Bronchial epithelial cell (primary cell): ENCODE measurements around the gene CD52. TPM values are rescaled to one million over a fixed set of nuclear protein-coding genes. Genes with fewer than 3 reads are reported as not detected.
"Not testable (repeated sequence)": the region's sequence is repeated elsewhere in the genome, so short reads cannot be mapped to it uniquely, and the experiment has no call there.

Experiments used
- DNase-seq: peaks from one replicate; pipeline ENCODE4 v3.0.0-alpha.2; 2010; ENCODE audit warnings: low read depth
- FAIRE-seq: peaks from 2 replicates; lab custom pipeline; 2011; peaks lifted over from hg19 to GRCh38; lab: Jason Lieb, UNC
- H3K27me3 ChIP-seq: 2 replicates; pipeline ENCODE4 v1.5.1; 2011; ENCODE audit warnings: low read length; ENCODE audit not compliant: control insufficient read depth, insufficient read depth
- H3K36me3 ChIP-seq: 2 replicates; pipeline ENCODE4 v1.5.1; 2011; ENCODE audit warnings: low read length; ENCODE audit not compliant: control insufficient read depth, insufficient read depth
- H3K4me3 ChIP-seq: 2 replicates; pipeline ENCODE4 v1.5.1; 2011; ENCODE audit warnings: mild to moderate bottlenecking, low read depth, low read length, control low read depth
- total RNA-seq: library from RNA; depleted of rRNA; stranded (reverse); fragments of >200 nt; gene quantifications from 2 replicates; pipeline ENCODE4 v1.2.1, GENCODE V29; 2014
- TF ChIP-seq, protein P1 (sequence below): IDR thresholded peaks from 2 replicates; pipeline ENCODE4 v1.5.1; 2011; ENCODE audit warnings: mild to moderate bottlenecking, moderate library complexity, low read length, control low read depth, inconsistent platforms; ENCODE audit not compliant: insufficient read depth, severe bottlenecking

Gene CD52
- total RNA-seq, 1 donor from 2014 or later = not detected

DNA sequence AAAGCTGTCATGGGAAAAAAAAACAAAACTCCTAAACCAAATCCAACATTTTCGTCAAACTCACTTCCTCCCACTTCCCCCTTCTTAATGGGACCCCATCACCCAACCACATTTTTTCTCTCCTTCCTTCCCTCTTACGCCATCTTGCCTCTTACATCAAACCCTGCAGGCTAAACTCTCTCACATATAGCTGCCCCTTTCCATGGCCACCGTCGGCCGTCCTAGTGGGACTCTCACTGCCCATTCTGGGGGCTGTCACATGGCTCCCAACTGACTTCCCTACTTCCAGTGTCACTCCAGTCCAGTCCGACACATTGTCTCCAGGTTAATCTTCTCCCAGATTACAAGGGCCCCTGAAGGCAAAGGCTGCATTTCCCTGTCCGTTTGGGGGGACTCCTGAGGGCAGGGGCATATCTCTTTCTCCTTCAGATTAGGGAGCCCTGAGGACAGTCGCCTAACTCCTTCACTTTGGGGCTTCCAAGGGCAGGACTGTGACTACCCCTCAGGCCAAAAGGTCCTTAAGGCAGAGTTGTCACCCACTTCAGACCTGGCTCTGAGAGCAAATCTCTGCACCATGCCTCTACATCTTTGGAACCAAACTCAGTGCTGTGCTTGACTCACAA, 12.0 kb upstream of the CD52 start:
- no peaks in the 10 kb centered on the region for H3K27me3 ChIP-seq
- peak overlapping the region; percentile 69 for H3K4me3 ChIP-seq
- no peak for DNase-seq
- no peak for FAIRE-seq
- TF ChIP-seq, protein P1, sequence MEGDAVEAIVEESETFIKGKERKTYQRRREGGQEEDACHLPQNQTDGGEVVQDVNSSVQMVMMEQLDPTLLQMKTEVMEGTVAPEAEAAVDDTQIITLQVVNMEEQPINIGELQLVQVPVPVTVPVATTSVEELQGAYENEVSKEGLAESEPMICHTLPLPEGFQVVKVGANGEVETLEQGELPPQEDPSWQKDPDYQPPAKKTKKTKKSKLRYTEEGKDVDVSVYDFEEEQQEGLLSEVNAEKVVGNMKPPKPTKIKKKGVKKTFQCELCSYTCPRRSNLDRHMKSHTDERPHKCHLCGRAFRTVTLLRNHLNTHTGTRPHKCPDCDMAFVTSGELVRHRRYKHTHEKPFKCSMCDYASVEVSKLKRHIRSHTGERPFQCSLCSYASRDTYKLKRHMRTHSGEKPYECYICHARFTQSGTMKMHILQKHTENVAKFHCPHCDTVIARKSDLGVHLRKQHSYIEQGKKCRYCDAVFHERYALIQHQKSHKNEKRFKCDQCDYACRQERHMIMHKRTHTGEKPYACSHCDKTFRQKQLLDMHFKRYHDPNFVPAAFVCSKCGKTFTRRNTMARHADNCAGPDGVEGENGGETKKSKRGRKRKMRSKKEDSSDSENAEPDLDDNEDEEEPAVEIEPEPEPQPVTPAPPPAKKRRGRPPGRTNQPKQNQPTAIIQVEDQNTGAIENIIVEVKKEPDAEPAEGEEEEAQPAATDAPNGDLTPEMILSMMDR = no peak
- no peaks in the 10 kb centered on the region for H3K36me3 ChIP-seq

DNA sequence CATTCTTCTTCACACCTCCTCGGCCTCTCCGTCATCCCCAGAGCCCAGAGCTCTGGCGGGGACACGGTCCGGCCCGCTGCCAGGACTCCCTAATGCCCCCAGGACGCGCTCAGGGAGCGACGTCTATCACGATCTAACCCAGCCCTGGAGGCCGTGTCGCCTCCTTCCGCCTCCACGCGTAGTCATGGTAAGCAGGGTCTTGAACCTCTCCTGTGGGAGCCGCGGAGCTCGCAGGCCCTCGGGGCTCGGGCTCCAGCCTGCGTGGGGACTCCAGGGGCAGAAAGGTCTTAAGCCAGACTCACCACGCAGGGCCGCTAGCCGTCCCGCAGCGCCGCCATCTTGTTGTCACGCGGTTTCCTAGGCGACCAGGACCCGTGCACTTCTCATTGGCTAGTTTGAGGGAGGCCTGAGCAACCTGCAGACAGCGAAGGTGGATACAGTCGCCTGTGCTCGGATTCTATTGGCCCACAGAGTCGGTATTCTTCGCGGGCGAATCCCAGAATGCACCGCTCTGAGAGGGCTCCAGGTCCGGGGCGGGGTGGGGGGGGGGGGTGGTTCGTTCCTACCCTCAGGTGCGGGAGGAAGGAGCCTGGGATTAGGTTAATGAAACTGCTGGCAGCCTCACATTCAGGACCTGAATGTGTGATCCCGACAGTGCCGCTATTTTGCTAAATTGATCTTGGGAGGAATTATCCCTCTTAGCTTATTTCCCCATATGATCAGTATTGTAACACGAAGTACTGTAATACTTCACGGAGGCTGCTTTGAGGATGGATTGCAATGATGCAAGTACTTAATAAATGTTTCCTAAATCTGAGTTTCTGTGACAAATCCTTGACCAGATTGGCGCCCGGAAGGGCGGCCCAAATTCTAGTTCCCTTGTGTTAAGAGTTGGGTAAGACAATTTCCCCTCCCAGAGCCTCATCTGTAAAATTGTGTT, 11.2 kb upstream of the CD52 start, which contains the start of gene UBXN11:
Gene UBXN11 (minus strand): TSS at position 347 of the 940 bp plus-strand sequence. CDS start 3,753 bp downstream, outside the sequence.
- DNase-seq (peak; percentile 95), FAIRE-seq (no peak)

DNA sequence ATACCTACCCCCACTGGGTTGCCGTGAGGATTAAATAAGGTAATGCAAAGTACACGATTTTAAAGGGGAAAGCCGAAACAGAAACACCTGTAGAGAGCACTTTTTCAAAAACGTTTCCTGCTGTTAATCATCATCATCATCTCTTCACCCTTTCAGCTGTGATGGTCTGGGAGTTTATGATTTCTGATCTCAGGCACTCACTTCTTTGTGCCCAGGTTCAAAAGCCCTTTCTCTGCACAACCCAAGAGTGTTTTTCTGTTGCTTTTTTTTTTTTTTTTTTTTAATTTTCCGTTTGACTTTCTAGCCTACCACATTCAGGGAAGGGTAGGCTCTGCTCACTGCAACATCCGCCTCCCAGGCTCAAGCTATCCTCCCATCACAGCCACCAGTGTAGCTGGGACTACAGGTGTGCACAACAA, 10.4 kb upstream of the CD52 start:
- no peaks in the 10 kb centered on the region for H3K27me3 ChIP-seq
- DNase-seq (no peak), FAIRE-seq (no peak)
- TF ChIP-seq, protein P1 = no peak
- no peak overlapping the region for H3K4me3 ChIP-seq
- no peaks in the 10 kb centered on the region for H3K36me3 ChIP-seq

More for the DNA sequence above, 11.2 kb upstream of the CD52 start, which contains the start of gene UBXN11:
- no peaks in the 10 kb centered on the region for H3K36me3 ChIP-seq
- TF ChIP-seq, protein P1 = peak; percentile 8
- peak within 1 kb of the TSS; percentile 69 for H3K4me3 ChIP-seq
- no peaks in the 10 kb centered on the region for H3K27me3 ChIP-seq

DNA sequence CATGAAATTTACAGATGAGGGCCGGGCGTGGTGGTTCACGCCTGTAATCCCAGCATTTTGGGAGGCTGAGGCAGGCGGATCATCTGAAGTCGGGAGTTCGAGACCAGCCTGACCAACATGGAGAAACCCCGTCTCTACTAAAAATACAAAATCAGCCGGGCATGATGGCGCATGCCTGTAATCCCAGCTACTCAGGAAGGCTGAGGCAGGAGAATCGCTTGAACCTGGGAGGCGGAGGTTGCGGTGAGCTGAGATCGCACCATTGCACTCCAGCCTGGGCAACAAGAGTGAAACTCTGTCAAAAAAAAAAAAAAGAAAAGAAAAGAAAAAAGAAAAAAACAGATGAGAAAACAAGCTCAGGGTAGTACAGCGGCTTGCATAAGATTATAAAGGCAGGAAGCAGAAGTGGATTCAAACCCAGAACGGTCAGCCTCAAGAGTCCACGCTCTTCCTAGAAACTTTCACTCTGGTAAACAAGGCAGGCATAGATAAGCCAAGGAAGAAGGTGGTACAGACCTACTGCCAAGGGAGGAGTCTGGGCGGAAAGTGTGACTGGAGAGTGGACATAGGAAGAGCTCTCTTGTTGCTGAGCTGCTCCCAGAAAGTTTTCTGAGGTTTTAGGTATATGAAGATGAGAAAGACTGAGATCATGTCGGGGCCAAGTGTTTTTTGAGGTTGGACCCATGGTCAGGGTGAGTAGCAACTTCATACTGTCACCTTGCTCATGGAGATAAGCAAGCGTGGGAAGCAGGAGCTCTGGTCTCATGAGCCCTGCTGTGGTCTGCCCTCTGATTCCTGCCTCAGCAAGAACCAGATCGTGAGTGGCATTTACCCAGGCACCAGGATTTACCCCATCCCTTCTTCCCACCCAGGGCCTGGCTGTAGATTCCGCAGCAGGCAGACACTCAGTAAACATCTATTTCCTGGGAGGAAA, 9.5 kb upstream of the CD52 start:
- FAIRE-seq, H3K4me3 ChIP-seq, H3K27me3 ChIP-seq, DNase-seq, H3K36me3 ChIP-seq: not testable (repeated sequence)

DNA sequence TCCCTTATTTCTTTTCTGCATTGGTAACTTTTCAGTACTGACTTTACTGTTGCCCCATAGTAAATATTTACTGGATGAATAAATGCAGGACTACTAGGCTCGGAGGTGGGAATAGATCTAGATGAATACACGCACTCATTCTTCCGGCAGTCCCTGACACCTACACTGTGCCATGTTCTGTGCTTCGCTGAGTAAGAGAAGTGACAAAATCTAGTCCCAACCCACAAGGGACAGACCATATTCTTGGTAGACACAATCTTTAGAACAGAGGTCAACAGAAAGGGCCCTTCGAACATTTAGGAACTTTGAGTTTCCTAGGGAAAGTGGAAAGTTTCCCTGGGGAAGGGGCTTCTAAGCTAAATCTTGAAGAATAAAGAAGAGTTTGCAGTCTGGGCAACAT, 3.3 kb upstream of the CD52 start:
- TF ChIP-seq, protein P1 = no peak
- Histone ChIP-seq H3K27me3 (no peaks in the 10 kb centered on the region), H3K4me3 (no peak overlapping the region), H3K36me3 (peaks cover under 1% of the 10 kb centered on the region)
- DNase-seq (no peak), FAIRE-seq (no peak)
